ENCODE measurements around the gene HOXA13.

Gene HOXA13

DNA sequence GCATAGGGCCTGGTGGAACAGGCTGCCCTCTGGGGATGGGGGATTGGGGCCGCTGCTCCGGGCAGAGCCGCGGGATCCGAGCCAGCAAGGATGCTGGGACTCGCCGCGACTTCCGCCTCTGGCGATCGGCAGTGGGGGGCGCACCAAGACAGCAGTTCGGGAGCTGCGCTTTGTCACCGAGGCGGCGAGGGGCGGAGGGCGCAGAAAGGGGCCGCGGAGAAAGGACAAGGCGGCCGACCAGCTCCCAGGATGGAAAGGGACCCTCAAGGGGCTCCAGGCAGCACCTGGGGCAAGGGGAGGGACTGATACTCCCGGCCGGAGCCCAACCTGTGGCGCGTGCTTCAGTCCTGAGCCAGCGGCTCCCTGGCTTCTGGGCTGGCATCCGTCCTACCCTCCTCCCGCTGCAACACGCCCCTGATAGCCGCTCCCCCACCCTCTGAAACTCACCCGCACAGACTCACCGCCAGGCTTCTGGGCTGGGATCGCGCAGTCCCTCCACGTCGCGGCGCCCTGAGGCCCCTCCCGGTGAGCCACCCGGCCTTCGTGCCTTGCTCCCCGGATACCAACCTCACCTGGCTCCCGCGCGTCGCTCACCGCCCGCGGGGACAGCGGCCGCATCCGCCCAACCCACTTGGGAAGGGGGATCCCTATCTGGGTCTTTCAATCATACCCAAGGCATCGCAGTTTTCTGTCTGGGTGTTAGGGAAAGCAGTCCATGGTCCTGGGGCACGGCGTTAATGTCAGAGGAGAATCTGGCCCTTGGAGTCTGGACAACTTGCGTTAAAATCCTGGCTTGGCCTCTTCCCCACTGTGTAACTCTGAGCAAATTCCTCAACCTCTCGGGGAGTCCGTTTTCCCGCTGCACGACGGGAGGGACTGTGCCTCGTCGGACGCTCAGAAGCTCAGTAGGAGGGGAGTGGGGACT, 35.8 kb upstream of the HOXA13 start:
- no peak for DNase-seq

- no peak for DNase-seq
Observed at GRCh38 chr7:27229448-27229847, 29.6 kb upstream of the HOXA13 start.

- no peak for DNase-seq
Observed at GRCh38 chr7:27224983-27225934, 25.4 kb upstream of the HOXA13 start.

GRCh38 chr7:27223941-27224575, 24.2 kb upstream of the HOXA13 start:
- no peak for DNase-seq

GRCh38 chr7:27221201-27221797, 21.4 kb upstream of the HOXA13 start:
- DNase-seq, result no peak

- no peak for DNase-seq
Observed at GRCh38 chr7:27220440-27220955, 20.6 kb upstream of the HOXA13 start.

GRCh38 chr7:27219821-27220220, 19.9 kb upstream of the HOXA13 start:
- DNase-seq, result no peak

GRCh38 chr7:27217951-27218350, 18.1 kb upstream of the HOXA13 start:
- no peak for DNase-seq

GRCh38 chr7:27215356-27215755, 15.5 kb upstream of the HOXA13 start:
- no peak for DNase-seq

- no peak for DNase-seq
Observed at GRCh38 chr7:27214239-27214950, 14.5 kb upstream of the HOXA13 start.

GRCh38 chr7:27213433-27214238, 13.7 kb upstream of the HOXA13 start:
- no peak for DNase-seq

DNA sequence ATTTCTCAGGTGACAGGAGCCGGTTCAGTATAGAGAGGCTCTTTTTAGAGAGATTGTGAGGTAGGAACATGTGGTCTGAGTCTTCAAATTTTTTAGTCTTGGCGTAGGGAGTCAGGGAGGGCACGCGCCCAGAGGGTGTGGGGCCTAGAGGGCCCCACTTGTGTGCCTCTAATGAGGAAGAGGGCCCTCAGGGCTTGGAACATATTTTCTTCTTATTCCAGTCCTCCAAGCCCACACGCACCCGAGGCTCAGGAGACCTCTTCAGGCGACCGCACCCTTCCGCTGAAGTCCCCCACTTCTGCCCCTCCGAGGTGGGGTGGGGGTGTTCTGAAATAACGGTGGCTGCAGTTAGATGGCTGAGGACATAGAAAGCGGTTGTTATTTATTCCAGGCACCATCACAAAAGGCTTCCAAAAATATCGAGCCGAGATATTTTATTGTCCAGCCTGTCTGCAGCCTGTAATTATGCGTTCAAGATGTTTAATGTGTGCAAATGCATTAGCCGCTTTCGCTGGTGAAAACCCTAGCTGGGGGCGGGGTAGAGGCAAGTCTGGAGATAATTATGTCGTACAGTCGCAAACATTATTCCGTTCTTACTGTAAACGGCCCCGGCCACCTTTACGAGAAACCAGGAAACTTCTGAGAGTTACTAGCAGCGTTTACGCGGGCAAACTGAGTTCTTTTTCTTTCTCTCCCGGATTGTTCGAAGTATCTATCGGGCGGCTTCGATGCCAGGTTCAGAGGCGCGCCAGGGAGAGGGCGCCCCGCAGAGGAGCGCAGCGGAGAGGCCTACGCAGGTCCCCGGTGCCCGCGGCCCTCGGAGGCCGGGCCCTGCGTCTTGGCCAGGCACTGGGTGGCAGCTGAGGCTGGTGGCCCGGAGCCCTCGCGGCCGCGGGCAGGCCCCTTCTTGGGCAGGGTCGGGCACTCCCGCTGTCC, 12.9 kb upstream of the HOXA13 start:
- DNase-seq, result no peak

DNA sequence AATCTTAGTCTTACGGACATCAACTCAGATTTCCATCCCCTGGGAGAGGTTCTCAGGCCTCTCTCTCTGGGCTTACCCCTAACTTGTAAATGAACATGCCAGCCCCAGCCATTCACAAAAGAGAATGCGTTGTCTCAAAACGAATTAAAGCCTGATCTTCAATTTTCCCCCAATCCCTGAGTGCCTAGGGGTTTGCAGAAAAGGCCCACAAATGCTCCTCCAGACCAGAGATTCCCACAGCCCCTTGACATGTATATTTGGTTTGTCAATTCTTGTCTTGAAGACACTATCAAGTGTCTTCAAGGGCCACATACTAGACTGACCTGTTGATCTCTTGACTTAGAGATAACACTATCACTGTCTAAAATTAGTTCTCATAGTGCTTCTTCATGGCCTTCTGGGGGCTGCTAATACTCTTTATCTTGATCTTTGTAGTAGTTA, 11.9 kb upstream of the HOXA13 start:
- DNase-seq, result no peak

DNA sequence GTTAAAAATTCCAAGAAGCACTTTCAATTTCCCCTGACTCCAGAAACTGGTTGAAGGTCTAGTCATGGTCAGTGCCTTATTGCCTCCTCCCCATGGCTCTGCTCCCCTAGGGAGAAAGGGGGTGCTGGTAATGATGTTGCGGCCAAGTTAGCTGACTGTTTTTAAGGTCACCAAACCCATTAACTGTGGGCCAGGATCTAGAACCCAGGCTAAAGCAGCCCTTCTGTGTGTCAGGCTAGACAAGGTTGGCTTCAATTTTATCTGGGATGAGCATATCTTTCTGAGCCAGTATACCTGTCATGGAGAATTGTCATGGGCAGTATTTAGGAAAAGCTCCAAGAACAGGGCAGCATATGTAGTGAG, 11.2 kb upstream of the HOXA13 start:
- no peak for DNase-seq

GRCh38 chr7:27210441-27211083, 10.7 kb upstream of the HOXA13 start:
- DNase-seq, result no peak

- DNase-seq, result no peak
Observed at GRCh38 chr7:27209933-27210440, 10.1 kb upstream of the HOXA13 start.

GRCh38 chr7:27208998-27209397, 9.1 kb upstream of the HOXA13 start:
- no peak for DNase-seq

DNA sequence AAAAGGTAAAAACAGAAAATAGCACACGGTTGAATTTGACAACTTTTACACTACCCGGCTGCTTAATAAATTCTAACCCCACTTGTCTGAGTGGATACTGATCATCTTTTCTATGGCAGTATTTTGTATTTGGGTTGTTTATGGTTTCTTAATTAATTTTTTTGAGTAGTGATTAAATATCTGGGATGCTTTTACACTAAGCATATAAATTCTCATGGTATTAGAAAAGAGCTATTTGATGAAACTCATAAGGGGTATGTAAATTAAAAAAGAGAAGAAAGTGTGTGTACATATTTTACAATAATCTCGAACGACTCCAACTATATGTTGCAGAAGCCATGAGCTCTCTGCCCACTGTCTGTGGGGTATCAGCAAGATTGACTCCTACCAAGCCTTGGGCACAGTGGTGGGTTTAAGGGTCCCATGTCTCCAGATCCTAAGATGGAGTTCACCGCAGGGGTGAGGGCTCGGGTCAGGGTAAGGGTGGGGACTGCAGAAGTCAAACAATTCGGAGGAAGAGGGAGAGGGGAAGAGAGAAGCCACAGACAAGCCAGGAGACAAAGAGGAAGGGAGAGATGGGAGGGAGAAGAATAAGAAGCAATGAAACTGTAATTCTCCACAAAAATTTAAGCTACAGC, 7.6 kb upstream of the HOXA13 start:
- DNase-seq, result no peak

Data from NCI-H524 treated with DMSO at 0.1 percent for 48 hours (cell line).